Mucosa of rectum (tissue), 2 donors: Measurements from ENCODE around the gene PPIE.

ENCODE experiments used
- H3K27ac ChIP-seq, 2 donors: one replicate each; pipeline ENCODE4 v1.7.0; 2013; ENCODE audit warnings: inconsistent platforms in 2 of 2, low read depth in 2 of 2, low read length in 2 of 2
- H3K27me3 ChIP-seq, 2 donors: one replicate each; pipeline ENCODE4 v1.7.0; 2013; ENCODE audit warnings: low read length in 2 of 2; ENCODE audit not compliant: control insufficient read depth in 2 of 2, insufficient read depth in 2 of 2
- H3K36me3 ChIP-seq, 2 donors: one replicate each; pipeline ENCODE4 v1.7.0; 2013; ENCODE audit warnings: low read length in 2 of 2; ENCODE audit not compliant: control insufficient read depth in 2 of 2, insufficient read depth in 2 of 2
- H3K4me1 ChIP-seq, 2 donors: one replicate each; pipeline ENCODE4 v1.7.0; 2013; ENCODE audit warnings: low read length in 2 of 2, mild to moderate bottlenecking in 1 of 2; ENCODE audit not compliant: control insufficient read depth in 2 of 2, insufficient read depth in 2 of 2
- H3K4me3 ChIP-seq, 2 donors: one replicate each; pipeline ENCODE4 v1.7.0; 2013; ENCODE audit warnings: low read length in 2 of 2
- H3K9ac ChIP-seq, 2 donors: one replicate each; pipeline ENCODE4 v1.7.0; 2013; ENCODE audit warnings: low read length in 2 of 2, low read depth in 1 of 2, mild to moderate bottlenecking in 1 of 2
- H3K9me3 ChIP-seq, 2 donors: one replicate each; pipeline ENCODE4 v1.7.0; 2013; ENCODE audit warnings: low read length in 2 of 2; ENCODE audit not compliant: control insufficient read depth in 2 of 2
- donor health status: healthy.
- donor health status: Normal muscosa, but diverticular disease.

PPIE gene

GRCh38 chr1:39717809-39718208, 20.9 kb upstream of the PPIE start:
- Histone ChIP-seq H3K9me3 (no peaks in the 10 kb centered on the region), H3K27ac (no peak overlapping the region)

GRCh38 chr1:39720094-39720999, 18.3 kb upstream of the PPIE start:
- H3K4me3 ChIP-seq: no peak overlapping the region
- peaks cover 5 to 7% of the 10 kb centered on the region in 2 donors for H3K27me3 ChIP-seq
- H3K9ac ChIP-seq: no peak overlapping the region
- H3K4me1 ChIP-seq: no peaks in the 10 kb centered on the region
- H3K36me3 ChIP-seq: no peaks in the 10 kb centered on the region
- no peaks in the 10 kb centered on the region for H3K9me3 ChIP-seq
- H3K27ac ChIP-seq: no peak overlapping the region

More at GRCh38 chr1:39717809-39718208, 20.9 kb upstream of the PPIE start:
- Histone ChIP-seq H3K36me3 (no peaks in the 10 kb centered on the region), H3K4me1 (no peaks in the 10 kb centered on the region), H3K27me3 (peaks cover 0 to 5% of the 10 kb centered on the region in 2 donors), H3K9ac (no peak overlapping the region), H3K4me3 (no peak overlapping the region)

- Histone ChIP-seq H3K36me3 (no peaks in the 10 kb centered on the region), H3K27ac (no peak overlapping the region), H3K27me3 (peaks cover 5 to 7% of the 10 kb centered on the region in 2 donors), H3K4me1 (no peaks in the 10 kb centered on the region), H3K9ac (no peak overlapping the region), H3K4me3 (no peak overlapping the region), H3K9me3 (no peaks in the 10 kb centered on the region)
Observed at GRCh38 chr1:39721664-39722063, 17.0 kb upstream of the PPIE start.

DNA sequence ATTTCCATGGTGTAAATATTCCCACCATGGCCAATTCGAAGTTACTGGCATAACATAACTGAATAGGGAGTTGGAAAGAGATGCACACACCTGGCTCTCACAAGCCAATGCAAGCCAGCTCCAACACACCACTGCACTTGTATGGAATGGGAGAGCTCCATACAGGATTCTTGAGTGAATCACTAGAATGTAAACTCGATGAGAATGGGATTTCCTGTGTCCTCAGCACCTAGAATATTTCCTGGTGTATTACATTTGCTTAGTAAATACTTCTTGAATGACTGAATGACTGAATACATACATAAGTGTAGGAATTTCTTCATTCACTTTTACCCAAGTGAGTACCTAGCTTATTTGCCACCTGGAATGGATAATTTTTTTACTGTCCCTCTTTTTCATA, 16.2 kb upstream of the PPIE start:
- H3K9me3 ChIP-seq: no peaks in the 10 kb centered on the region
- no peak overlapping the region for H3K9ac ChIP-seq
- no peaks in the 10 kb centered on the region for H3K4me1 ChIP-seq
- H3K4me3 ChIP-seq: no peak overlapping the region
- no peak overlapping the region for H3K27ac ChIP-seq
- peaks cover 5 to 9% of the 10 kb centered on the region in 2 donors for H3K27me3 ChIP-seq
- no peaks in the 10 kb centered on the region for H3K36me3 ChIP-seq

GRCh38 chr1:39726600-39726999, 12.1 kb upstream of the PPIE start:
- H3K4me1 ChIP-seq: no peaks in the 10 kb centered on the region
- H3K36me3 ChIP-seq: no peaks in the 10 kb centered on the region
- no peak overlapping the region for H3K9ac ChIP-seq
- H3K9me3 ChIP-seq: no peaks in the 10 kb centered on the region
- peaks cover 17 to 26% of the 10 kb centered on the region in 2 donors for H3K27me3 ChIP-seq
- H3K27ac ChIP-seq: no peak overlapping the region
- no peak overlapping the region for H3K4me3 ChIP-seq

DNA sequence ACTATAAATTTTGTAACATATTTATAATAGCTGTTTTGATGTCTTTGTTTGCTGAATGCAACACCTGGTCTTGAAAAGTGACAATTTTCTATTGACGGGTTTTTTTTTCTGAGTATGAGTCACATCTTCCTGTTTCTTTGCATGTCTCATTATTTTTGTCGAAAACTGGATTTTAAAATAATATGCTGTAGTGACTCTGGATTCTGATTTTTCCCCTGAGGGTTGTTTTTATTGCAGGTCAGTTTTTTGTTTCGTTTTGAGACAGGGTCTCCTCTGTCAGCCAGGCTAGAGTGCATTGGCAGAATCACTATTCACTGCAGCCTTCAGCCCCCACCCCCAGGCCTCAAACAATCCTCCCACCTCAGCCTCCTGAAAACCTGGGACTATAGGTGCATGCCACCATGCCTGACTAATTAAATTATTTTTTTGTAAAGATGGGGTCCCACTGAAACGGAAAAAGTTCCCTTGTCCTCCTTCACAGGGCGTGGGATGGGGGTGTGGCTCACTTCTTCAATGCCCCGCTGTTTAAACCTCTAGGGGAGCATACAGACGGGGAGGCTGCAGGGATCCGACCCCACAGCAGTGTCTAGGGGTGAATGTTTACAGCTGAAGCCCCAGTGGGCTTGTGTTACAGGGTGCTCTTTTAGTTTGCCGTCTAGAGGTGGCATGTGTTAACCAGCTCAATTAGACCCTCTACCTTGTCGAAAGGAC, 11.3 kb upstream of the PPIE start:
- peaks cover 17 to 26% of the 10 kb centered on the region in 2 donors for H3K27me3 ChIP-seq

GRCh38 chr1:39727932-39728317, 10.8 kb upstream of the PPIE start:
- Histone ChIP-seq H3K36me3 (no peaks in the 10 kb centered on the region), H3K27ac (no peak overlapping the region), H3K9me3 (no peaks in the 10 kb centered on the region), H3K9ac (no peak overlapping the region), H3K4me1 (no peaks in the 10 kb centered on the region), H3K4me3 (peak overlapping the region in 1 of 2 donors; percentile 26), H3K27me3 (peaks cover 17 to 26% of the 10 kb centered on the region in 2 donors)

More for the DNA sequence above, 11.3 kb upstream of the PPIE start:
- Histone ChIP-seq H3K9me3 (no peaks in the 10 kb centered on the region), H3K4me3 (peak overlapping the region in 1 of 2 donors; percentile 26), H3K4me1 (no peaks in the 10 kb centered on the region), H3K36me3 (no peaks in the 10 kb centered on the region), H3K27ac (no peak overlapping the region), H3K9ac (no peak overlapping the region)

GRCh38 chr1:39729030-39729429, 9.7 kb upstream of the PPIE start:
- no peak overlapping the region for H3K9ac ChIP-seq
- peaks cover 17 to 25% of the 10 kb centered on the region in 2 donors for H3K27me3 ChIP-seq
- no peaks in the 10 kb centered on the region for H3K9me3 ChIP-seq
- H3K4me1 ChIP-seq: no peaks in the 10 kb centered on the region
- no peak overlapping the region for H3K27ac ChIP-seq
- no peaks in the 10 kb centered on the region for H3K36me3 ChIP-seq
- no peak overlapping the region for H3K4me3 ChIP-seq

GRCh38 chr1:39729842-39730241, 8.8 kb upstream of the PPIE start:
- no peaks in the 10 kb centered on the region for H3K36me3 ChIP-seq
- no peak overlapping the region for H3K27ac ChIP-seq
- H3K9ac ChIP-seq: no peak overlapping the region
- H3K4me1 ChIP-seq: no peaks in the 10 kb centered on the region
- no peaks in the 10 kb centered on the region for H3K9me3 ChIP-seq
- H3K27me3 ChIP-seq: peaks cover 13 to 23% of the 10 kb centered on the region in 2 donors
- H3K4me3 ChIP-seq: no peak overlapping the region

DNA sequence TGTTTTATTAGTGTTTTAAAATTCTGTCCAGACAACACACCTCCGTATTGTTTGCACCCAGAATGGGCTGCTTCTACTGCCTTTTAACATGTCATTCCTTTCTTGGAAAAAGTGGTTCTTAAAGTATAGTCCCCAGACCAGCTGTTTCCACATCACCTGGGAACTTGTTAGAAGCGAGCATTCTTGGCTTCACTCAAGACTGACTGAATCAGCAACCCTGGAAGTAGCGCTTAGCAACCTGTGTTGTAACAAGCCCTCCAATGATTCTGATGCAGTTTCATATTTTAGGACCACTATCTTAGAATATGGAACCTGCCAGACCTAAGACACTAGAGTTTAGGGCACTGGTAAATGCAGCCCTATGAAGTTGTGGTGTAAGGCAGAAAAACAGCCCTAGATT, 6.0 kb upstream of the PPIE start:
- Histone ChIP-seq H3K9me3 (no peaks in the 10 kb centered on the region), H3K36me3 (no peaks in the 10 kb centered on the region), H3K9ac (no peak overlapping the region), H3K27me3 (peaks cover 11 to 19% of the 10 kb centered on the region in 2 donors), H3K4me1 (no peaks in the 10 kb centered on the region), H3K4me3 (no peak overlapping the region), H3K27ac (no peak overlapping the region)
